Activated CD8-positive, alpha-beta memory T cell treated with anti-CD3 and anti-CD28 coated beads for 48 hours (primary cell): ENCODE measurements around the gene PHACTR1.

Source experiments
- DNase-seq, 3 experiments: peaks; one replicate each; pipeline ENCODE4 v3.0.0-alpha.2; 2020; ENCODE audit warnings: low read depth in 2 of 3, low spot score in 2 of 3

The PHACTR1 gene

DNA sequence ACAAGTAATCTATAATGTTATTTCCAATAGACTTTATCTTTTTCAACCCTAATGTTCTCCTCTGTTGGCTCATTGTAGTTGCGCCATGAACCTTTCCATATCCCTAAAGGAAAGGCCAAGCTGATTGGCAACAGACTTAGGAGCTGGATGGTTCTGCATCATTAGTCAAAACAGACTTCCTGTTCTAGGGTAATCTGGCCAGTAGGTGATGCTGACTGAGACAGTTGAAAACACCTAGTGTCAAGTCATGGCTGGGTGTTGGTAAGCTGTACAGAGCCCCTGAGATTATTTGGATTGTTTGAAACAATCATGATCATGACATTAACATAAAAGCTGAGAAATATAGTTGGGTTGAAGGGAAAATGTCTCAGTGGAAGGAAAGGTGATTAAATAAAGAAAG is 231.4 kb downstream of the PHACTR1 start:
- no peak for DNase-seq

DNA sequence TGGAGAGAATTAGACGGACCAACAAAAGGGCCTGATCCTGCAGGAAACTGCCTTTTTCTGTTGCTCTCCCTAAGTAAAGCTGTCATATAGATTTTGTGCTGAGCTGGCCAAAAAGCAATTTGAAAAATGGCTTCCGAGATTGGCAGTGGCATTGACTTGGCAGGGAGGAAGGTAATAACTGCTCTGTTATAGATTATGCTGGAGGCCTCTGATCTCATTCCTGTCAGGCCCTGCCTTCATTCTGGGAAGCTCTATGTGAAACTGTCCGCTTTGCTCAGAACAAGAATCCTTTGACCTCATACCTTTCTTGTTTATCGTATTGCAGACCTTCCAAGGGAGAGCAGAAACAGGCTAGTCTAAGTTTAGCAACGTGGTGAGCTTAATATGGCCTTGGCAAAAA is 234.4 kb downstream of the PHACTR1 start:
- no peak for DNase-seq

DNA sequence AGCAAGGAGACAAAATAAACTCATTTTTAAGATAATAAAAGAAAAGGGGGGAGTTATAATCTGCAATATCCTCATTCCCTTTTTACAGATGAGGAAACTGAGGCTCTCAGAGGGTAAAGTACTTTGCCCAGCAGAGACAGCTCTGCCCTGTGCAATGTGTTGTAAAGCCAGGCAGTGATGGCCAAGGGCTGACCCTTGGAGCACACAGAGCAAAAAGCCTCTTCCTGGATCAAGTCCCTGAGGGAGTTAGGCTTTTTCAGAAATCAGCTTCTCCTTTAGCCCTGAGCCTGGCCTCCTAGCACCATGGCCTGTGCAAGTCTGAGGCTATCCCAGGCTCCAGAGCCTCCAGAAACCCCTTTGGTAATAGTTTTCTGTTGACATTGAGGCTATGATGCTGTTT is 234.8 kb downstream of the PHACTR1 start:
- DNase-seq = no peak

DNA sequence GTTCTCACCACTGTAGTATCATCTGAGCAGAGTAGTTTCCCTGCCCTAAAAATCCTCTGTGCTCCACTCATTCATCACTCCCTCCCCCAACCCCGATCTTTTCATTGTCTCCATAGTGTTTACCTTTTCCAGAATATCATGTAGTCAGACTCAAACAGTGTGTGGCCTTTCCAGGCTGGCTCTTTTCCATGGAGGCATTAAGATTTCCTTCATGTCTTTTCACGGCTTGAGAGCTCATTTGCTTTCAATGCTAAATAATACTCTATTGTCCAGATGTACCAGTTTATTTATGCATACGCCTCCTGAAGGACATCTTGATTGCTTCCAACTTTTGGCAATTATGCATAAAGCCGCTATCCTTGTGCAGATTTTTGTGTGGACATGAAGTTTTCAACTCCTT is 235.8 kb downstream of the PHACTR1 start:
- DNase-seq = no peak

DNA sequence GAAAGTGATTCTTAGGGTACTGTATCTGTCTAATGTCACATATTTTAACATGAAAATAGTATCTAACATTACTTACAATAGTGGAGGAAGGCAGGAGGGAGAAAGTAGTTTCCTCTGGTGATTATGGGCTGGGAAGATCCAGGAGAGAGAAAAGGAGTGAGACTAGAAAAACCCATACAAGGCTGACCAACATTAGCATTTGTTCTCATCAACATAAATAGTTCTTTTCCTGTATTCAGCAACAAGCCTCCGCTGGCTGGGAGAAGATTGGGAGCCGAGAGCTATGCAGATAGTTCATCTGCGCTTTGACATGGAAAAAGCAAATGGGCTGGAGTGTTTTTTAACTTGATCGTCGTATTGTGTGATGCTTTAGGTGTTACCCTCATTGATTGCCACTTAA is 239.4 kb downstream of the PHACTR1 start:
- no peak for DNase-seq

DNA sequence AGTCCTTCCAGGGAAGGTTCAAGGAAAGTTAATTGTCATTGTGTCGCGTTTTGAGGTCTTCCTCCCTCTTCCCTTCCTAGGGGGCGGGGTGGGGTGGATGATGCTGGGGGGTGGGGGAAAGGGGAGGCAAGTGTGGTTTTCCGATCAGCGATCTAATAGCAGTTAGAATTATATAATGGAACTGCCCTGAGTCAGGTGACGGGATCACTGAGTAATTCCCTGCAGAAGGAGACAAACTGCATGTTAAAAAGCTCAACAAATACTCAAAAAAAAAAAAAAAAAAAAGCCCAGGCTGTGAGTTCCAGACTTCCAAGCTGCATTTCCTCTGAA is 240.4 kb downstream of the PHACTR1 start:
- no peak for DNase-seq

DNA sequence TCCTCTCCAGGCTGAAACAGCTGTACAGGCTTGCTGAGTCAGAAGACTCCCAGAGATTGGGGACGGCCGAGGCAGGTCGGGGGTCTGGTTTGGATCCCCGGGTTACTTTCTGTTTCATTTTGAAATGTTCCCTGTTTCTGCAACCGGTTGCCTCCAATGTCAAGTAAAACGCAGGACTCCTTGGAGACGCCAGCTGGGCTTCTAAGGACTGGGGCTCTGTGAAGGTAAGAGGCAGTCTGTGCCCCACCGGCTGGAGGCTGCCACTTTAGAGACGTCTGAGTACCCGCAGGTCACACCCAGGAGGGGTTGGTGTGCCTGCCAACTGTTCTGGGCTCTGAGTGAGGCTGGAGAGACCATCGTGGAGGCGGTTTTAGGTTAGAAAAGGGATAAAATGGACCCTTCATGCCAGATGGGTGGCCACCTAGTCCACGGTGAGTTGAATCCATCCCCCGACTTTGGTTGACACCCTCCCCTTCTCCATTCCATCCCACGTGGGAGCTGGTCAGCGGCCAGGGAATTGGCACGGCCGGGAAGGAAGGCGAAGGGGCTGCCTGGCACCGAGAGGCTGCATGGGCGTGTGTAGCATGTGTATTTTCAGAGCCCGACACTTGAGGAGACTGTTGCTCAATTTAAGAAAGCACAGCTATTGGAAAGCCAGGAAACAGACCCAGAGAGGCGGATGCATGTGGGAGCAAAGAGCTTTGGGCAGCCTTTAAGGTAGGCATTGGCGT is 240.9 kb downstream of the PHACTR1 start:
- peak in 1 of 3 experiments; percentile 0 for DNase-seq

DNA sequence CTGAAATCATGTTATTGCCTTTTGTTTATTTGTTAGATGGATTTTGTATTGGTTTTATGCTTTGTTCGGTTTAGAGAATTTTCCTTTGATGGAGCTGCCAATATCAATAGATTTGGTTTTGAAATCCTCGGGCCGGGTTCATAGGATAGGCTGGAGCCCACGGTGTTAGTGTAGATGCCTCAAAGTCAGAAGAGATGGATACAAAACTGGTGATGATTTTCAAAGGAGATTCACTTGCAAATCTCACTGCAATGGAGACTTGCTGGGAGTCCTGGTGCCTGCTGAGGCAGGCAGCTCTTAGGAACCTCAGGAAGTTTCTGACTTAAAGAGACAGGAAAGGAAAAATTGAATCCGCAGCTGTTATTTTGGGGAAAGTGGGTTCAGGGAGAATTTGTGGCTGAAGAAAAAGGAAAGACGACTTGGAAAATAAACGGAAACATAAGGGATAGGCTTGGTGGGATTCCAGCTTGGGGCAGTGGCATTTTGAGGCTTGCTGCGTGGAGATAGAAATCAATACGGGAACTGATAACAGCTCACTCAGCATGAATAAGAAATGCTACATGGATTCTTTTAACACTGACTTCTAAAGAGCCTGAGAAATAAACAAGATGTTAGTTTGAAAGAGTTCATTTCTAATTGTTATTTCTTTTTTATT is 241.6 kb downstream of the PHACTR1 start:
- DNase-seq = no peak

DNA sequence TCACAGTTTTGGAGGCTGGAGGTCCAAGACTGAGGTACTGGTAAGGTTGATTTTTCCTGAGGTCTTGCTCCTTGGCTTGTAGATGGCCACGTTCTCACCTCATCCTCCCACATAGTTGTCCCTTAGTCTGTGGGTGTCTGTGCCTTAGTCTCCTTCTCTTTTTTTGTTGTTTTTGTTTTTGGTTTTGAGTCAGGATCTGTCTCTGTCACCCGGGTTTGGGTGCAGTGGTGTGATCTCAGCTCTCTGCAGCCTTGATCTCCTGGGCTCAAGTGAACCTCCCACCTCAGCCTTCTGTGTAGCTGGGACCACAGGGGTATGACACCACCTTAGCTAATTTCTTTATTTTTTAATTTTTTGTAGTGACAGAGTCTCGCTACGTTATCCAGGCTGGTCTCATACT is 245.2 kb downstream of the PHACTR1 start:
- DNase-seq = no peak

DNA sequence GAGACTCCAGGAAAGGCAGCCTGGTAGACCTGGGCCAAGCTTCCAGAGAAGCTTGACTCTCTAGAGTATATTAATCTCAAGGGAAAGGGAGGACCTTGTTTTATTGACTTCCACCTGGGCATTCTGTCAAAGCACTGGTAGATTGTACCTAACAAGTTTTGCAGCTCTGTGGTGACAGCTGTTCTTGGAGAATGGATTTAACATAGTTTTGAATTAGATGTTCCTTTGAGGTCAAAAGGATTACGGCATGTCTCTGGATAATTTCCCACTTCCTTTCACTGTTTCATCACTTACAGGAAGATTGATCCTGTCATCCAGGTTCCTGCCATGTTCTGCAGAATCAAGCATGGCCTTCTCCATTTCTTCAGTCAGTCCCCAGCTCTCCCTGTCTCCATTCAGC is 246.0 kb downstream of the PHACTR1 start:
- DNase-seq = no peak

DNA sequence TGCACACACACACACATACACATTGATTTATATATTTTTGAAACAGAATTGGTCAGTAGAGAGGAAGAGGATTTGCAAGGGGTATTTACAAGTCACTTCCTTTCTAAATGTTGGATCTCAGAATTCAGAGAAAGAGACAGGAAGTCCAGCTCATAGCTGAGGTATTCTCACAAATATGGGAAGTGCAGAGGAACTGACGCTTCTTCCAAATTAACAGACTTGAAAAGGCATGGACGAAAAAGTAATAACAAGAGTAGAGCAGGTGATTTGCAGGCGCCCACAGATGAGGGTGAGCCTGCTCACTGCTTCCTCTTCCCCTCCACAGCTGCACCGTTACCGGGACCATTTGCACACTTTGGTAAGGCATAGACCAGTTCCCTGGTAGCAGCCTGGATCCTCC is 246.4 kb downstream of the PHACTR1 start:
- no peak for DNase-seq

DNA sequence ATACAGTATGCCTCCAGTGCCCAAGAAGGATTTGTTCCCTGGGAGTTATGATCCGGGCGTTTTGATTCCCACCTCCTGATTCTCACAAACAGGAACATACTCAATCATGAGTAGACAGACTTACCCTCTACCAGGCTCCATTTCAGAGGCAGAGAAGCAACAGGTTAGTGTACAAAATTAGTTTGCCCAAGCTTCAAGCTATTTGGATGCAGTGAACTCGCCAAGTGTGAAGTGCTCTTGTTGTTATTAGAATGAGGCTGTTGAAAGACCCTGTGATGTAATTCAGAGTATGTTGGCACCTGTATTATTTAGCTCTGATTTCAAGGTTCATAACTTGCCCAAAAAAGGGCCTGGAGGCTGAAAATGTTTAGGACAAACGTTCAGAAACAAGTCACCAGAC is 247.0 kb downstream of the PHACTR1 start:
- DNase-seq = no peak

DNA sequence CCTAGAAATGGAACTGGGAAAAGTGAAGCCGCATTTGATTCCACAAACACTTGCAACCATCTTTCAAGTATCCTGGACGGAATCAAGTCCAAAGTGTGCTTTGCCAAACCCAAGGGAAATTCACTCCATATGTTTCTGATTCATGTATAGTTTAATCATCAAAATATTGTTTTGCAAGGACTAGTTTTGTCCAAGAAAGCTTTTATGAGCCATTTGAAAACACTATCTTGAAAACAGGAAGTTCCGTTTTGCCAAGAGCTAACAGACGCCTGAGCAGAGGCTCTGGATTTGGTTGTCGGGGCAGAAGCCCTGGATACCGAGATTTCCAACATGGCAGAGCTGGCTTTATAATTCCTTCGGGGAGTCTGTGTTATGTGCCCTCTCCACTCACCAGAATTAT is 251.1 kb downstream of the PHACTR1 start:
- no peak for DNase-seq

DNA sequence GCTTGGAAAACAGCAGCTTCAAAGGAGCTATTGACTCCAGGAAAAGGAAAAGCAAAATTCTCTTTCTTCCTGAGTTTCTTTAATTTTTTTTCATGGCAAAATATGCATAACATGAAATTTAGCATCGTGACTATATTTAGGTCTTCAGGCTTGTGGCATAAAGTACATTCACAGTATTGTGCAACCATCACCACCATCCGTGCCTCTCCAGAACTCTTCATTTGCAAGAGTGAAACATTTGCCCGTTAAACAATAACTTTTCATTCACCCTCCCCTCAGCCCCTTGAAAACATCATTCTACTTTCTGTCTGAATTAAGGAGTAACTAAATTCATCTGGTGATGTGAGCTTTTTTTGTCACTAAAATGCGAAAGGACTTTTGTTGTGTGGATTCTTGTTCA is 251.7 kb downstream of the PHACTR1 start:
- no peak for DNase-seq

DNA sequence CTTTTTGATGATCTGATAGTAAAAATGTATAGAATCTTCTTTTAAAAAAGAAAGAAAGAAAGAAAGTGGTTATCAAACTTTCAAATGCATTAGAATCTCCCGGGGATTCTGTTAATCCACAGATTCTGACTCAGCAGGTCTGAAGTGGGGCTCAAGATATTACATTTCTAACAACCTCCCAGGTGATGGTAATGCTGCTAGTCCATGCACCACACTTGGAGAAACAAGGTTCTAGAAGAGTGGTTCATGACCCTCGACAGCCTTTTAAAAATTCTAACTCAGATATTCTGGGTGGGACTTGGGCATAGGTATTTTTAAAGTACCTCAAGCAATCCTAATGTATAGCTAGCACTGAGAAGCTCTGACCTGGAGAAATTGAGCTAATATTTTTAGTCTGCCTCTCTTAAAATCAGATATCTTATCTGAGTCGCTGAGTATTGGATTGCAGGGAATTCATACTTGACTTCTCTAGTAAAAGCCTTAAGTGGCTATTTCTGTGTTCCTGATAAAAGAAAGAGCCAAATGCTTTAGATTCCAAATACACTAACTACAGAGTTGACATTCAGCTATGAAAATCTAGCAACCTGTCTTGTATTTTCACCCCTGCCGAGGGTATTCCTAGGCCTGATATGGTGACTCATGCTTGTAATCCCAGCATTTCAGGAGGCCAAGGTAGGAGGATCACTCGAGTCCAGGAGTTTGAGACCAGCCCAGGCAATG is 252.4 kb downstream of the PHACTR1 start:
- no peak for DNase-seq

DNA sequence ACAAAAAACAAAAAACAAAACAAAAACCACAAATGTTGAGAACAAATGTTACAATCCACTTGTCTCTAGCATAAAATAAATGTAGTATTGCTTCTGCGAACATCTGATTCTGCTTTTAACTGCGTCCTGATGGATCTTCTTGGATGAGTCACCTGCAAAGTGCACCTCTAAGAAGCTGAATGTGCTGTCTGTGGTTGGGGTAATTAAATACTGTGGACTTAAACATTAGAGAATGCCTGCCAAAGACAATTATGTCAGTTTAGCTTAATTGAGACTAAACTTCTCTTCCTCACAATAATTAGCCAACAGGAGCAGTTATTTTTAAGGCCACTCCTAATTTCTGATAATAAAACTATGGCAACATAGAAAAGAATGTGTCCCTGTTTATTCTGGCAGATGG is 253.4 kb downstream of the PHACTR1 start:
- no peak for DNase-seq

DNA sequence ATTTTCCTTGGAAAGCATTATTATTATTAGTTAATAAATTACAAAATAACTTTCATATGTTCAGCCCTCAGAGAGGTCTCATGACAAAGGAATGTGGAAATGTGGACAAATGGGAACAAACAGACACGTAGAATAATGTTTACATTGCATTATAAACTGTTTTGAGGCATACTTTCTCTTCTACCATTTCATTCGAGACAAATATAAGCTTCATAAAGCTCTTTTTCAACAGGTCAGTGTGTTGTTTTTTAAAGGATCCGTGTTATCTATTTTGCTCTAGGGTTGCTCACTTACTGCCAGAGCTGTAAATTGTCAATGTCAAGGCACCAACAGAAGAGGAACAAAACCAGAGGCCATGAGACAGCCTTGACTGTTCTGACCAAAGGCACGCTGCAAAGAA is 256.8 kb downstream of the PHACTR1 start:
- no peak for DNase-seq

DNA sequence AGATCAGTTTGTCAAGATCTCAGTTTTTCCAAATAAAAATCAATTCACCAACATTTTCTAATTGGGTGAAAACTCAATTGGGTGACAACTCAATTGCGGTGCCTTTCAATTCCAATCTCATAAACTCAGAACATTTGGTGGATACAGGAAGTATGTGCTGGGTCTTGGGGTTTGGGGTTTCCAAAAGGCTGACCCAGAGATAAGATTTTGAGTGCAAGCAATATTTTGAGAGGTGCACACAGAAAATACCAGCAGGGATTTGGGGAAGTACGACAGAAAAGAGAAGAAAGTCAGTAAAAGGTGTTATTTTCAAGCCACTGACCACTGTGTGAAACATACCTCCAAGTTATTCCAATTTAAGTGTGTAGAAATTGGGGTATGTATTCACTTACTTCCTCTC is 258.0 kb downstream of the PHACTR1 start:
- no peak for DNase-seq

DNA sequence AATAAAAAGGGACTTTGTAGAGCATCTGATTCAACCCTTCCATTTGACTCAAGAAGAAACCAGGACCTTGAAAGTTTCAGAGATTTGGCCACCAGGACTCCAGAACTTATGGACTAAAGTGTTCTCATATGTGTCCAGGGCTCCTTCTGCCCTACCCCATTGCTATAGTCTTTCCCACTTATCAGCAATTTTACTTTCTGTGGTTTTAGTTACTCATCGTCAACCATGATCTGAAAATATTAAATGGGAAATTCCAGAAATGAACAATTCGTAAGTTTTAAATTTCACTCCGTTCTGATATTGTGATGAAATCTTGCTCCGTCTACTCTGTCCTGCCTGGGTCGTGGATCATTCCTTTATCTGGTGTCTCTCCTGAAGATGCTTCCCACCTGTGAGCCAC is 259.8 kb downstream of the PHACTR1 start:
- DNase-seq = no peak

DNA sequence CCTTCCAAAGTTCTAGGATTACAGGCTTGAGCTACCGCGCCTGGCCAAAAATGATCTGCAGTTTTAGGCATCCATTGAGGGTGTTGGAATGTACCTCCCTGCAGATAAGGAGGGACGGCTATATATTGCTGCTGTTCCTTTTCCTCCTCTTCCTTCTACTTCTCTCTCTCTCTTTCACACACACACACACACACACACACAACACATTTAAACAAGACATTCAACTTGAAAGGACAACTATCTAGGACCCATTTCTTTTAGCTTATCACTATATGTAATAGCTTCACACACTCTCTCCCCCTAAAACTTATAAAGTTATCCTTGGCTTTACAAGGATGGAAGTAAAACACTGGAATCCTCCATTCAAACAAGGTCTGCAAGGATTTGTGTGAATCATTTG is 260.6 kb downstream of the PHACTR1 start:
- no peak for DNase-seq

DNA sequence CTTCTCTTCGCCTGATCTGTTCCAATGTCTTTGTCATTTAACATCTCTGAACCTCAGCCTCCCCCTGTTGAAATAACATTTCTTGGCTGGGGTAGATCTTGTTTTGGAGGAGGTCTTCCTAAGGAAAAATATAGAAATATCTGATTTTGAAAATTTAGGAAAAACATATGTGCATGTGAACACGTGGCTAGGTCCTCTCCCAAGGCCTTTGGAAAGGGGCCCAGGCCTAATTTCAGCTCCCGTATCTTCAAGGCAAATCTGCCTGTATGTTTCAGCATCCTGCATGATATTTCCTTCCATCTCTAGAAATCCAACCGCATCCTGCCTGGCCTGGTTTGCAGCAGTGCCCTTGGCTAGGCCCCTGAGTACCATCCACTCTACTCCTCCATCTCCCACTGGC is 261.2 kb downstream of the PHACTR1 start:
- no peak for DNase-seq

DNA sequence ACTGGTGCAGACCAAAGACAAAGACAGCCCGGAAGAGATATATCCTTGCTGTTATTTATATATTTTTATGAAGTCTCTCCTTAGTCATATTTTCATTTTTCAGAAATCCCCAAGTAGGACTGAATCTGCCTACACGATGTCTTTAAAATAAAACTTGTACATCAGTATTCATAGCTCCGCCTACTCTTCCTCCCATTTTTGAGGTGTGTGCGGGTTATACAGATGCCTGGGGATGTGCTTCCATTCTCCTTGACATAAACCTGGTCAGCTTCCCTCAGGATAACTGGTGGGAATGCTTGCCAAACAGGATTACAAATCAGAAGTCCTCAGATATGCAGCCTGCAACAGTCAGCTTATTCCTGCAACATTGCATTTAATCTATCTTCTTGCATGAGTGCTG is 264.2 kb downstream of the PHACTR1 start:
- DNase-seq = no peak

DNA sequence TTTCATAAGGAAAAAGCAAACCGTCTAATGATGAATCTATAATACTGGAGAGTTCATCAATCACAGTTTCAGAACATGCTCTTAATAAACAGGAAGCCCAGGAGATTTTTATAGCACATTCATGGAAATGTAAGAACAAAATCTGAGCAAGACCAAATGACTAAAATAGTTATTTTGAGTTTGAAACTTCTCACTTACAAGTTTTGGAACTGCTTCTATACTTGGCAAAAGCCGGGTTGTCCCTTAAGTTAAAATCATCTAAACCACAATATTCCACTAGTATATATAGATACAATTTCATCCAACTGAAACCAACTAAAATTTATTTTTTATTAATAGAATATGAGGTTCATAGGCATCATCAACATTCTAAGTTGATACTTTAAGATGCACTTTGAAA is 268.2 kb downstream of the PHACTR1 start:
- no peak for DNase-seq
